Measurements from ENCODE around the gene MMRN2.
A peak's percentile ranks its signal among the peaks of the same experiment; 100 is the strongest.

The MMRN2 gene

GRCh38 chr10:86960863-86961434 is 3.5 kb upstream of the MMRN2 start:
- H3K4ac ChIP-seq (ENCODE audit: low read depth, low read length): no peak overlapping the region
- H4K8ac ChIP-seq (ENCODE audit: low read depth, low read length): no peak overlapping the region
- no peaks in the 10 kb centered on the region for H3K79me2 ChIP-seq (ENCODE audit: control insufficient read depth, insufficient read depth, low read length)
- no peak overlapping the region for H3K18ac ChIP-seq (ENCODE audit: low read length)
- no peak overlapping the region for H3K4me3 ChIP-seq (ENCODE audit: low read length)
- H3K4me1 ChIP-seq (ENCODE audit: control insufficient read depth, low read depth, low read length): peaks cover 15% of the 10 kb centered on the region
- no peak overlapping the region for H2BK120ac ChIP-seq (ENCODE audit: low read depth, low read length)
- no CpG with 5 or more reads among the region's 9 CpGs for WGBS (ENCODE audit: extremely low coverage, insufficient coverage, low lambda C conversion rate)
- peak overlapping the region; percentile 84 for H3K56ac ChIP-seq (ENCODE audit: low read length)
- H3K9ac ChIP-seq (ENCODE audit: low read length): peak overlapping the region; percentile 42
- H3K27me3 ChIP-seq (ENCODE audit: insufficient read depth, low read length, poor library complexity): no peaks in the 10 kb centered on the region
- no peak overlapping the region for H4K5ac ChIP-seq (ENCODE audit: low read length)
- no peak overlapping the region for H3K23ac ChIP-seq (ENCODE audit: low read length)
- no peak overlapping the region for H3K4me2 ChIP-seq (ENCODE audit: low read length)
- H2BK15ac ChIP-seq (replicated peaks; ENCODE audit: low read depth): no peak overlapping the region
- DNase-seq: no peak
- no peaks in the 10 kb centered on the region for H3K79me1 ChIP-seq (ENCODE audit: low read length)
- peak overlapping the region; percentile 100 for H2AK5ac ChIP-seq (ENCODE audit: low read length)
- H3K36me3 ChIP-seq (ENCODE audit: control insufficient read depth, insufficient read depth, low read length): no peaks in the 10 kb centered on the region
- H2BK5ac ChIP-seq (ENCODE audit: low read length): no peak overlapping the region
- H3K27ac ChIP-seq (ENCODE audit: low read depth, low read length): no peak overlapping the region

GRCh38 chr10:86960003-86960862 is 2.8 kb upstream of the MMRN2 start:
- no peaks in the 10 kb centered on the region for H3K36me3 ChIP-seq (ENCODE audit: control insufficient read depth, insufficient read depth, low read length)
- peaks cover 22% of the 10 kb centered on the region for H3K4me1 ChIP-seq (ENCODE audit: control insufficient read depth, low read depth, low read length)
- H3K23ac ChIP-seq (ENCODE audit: low read length): peak overlapping the region; percentile 34
- no peak overlapping the region for H2BK15ac ChIP-seq (replicated peaks; ENCODE audit: low read depth)
- peak overlapping the region; percentile 4 for H3K18ac ChIP-seq (ENCODE audit: low read length)
- H4K5ac ChIP-seq (ENCODE audit: low read length): no peak overlapping the region
- H3K4me2 ChIP-seq (ENCODE audit: low read length): no peak overlapping the region
- WGBS (ENCODE audit: extremely low coverage, insufficient coverage, low lambda C conversion rate): no CpG with 5 or more reads among the region's 37 CpGs
- H3K56ac ChIP-seq (ENCODE audit: low read length): peak overlapping the region; percentile 84
- no peak overlapping the region for H3K4me3 ChIP-seq (ENCODE audit: low read length)
- no peaks in the 10 kb centered on the region for H3K79me2 ChIP-seq (ENCODE audit: control insufficient read depth, insufficient read depth, low read length)
- DNase-seq: peak; percentile 87
- no peak overlapping the region for H3K4ac ChIP-seq (ENCODE audit: low read depth, low read length)
- H2BK120ac ChIP-seq (ENCODE audit: low read depth, low read length): peak overlapping the region; percentile 1
- H2AK5ac ChIP-seq (ENCODE audit: low read length): peak overlapping the region; percentile 100
- peak overlapping the region; percentile 42 for H3K9ac ChIP-seq (ENCODE audit: low read length)
- no peaks in the 10 kb centered on the region for H3K27me3 ChIP-seq (ENCODE audit: insufficient read depth, low read length, poor library complexity)
- H3K27ac ChIP-seq (ENCODE audit: low read depth, low read length): no peak overlapping the region
- peak overlapping the region; percentile 78 for H2BK5ac ChIP-seq (ENCODE audit: low read length)
- no peak overlapping the region for H4K8ac ChIP-seq (ENCODE audit: low read depth, low read length)
- H3K79me1 ChIP-seq (ENCODE audit: low read length): no peaks in the 10 kb centered on the region

GRCh38 chr10:86959737-86960002 is 2.3 kb upstream of the MMRN2 start:
- Histone ChIP-seq H3K4me2 (ENCODE audit: low read length) (no peak overlapping the region), H3K18ac (ENCODE audit: low read length) (peak overlapping the region; percentile 4), H2AK5ac (ENCODE audit: low read length) (peak overlapping the region; percentile 64), H3K27ac (ENCODE audit: low read depth, low read length) (no peak overlapping the region), H3K4me1 (ENCODE audit: control insufficient read depth, low read depth, low read length) (peaks cover 27% of the 10 kb centered on the region), H2BK5ac (ENCODE audit: low read length) (peak overlapping the region; percentile 78), H3K4me3 (ENCODE audit: low read length) (no peak overlapping the region), H3K79me2 (ENCODE audit: control insufficient read depth, insufficient read depth, low read length) (no peaks in the 10 kb centered on the region), H2BK15ac (replicated peaks; ENCODE audit: low read depth) (no peak overlapping the region), H3K23ac (ENCODE audit: low read length) (peak overlapping the region; percentile 34), H4K5ac (ENCODE audit: low read length) (no peak overlapping the region), H2BK120ac (ENCODE audit: low read depth, low read length) (peak overlapping the region; percentile 1), H3K56ac (ENCODE audit: low read length) (peak overlapping the region; percentile 83), H3K9ac (ENCODE audit: low read length) (peak overlapping the region; percentile 0), H3K79me1 (ENCODE audit: low read length) (no peaks in the 10 kb centered on the region), H3K36me3 (ENCODE audit: control insufficient read depth, insufficient read depth, low read length) (no peaks in the 10 kb centered on the region), H3K27me3 (ENCODE audit: insufficient read depth, low read length, poor library complexity) (no peaks in the 10 kb centered on the region), H4K8ac (ENCODE audit: low read depth, low read length) (no peak overlapping the region), H3K4ac (ENCODE audit: low read depth, low read length) (peak overlapping the region; percentile 18)
- no CpG with 5 or more reads among the region's 2 CpGs for whole genome bisulfite sequencing (ENCODE audit: extremely low coverage, insufficient coverage, low lambda C conversion rate)
- no peak for DNase-seq

GRCh38 chr10:86958901-86959736 is 1.7 kb upstream of the MMRN2 start:
- peak overlapping the region; percentile 4 for H3K18ac ChIP-seq (ENCODE audit: low read length)
- DNase-seq: peak; percentile 79
- peaks cover 27% of the 10 kb centered on the region for H3K4me1 ChIP-seq (ENCODE audit: control insufficient read depth, low read depth, low read length)
- H2AK5ac ChIP-seq (ENCODE audit: low read length): peak overlapping the region; percentile 64
- no peak overlapping the region for H3K4me2 ChIP-seq (ENCODE audit: low read length)
- WGBS (ENCODE audit: extremely low coverage, insufficient coverage, low lambda C conversion rate): no CpG with 5 or more reads among the region's 16 CpGs
- peak overlapping the region; percentile 40 for H3K4ac ChIP-seq (ENCODE audit: low read depth, low read length)
- peak overlapping the region; percentile 83 for H3K56ac ChIP-seq (ENCODE audit: low read length)
- H4K5ac ChIP-seq (ENCODE audit: low read length): no peak overlapping the region
- H2BK5ac ChIP-seq (ENCODE audit: low read length): peak overlapping the region; percentile 69
- H3K9ac ChIP-seq (ENCODE audit: low read length): no peak overlapping the region
- peak overlapping the region; percentile 1 for H2BK120ac ChIP-seq (ENCODE audit: low read depth, low read length)
- no peak overlapping the region for H2BK15ac ChIP-seq (replicated peaks; ENCODE audit: low read depth)
- no peak overlapping the region for H3K27ac ChIP-seq (ENCODE audit: low read depth, low read length)
- H3K27me3 ChIP-seq (ENCODE audit: insufficient read depth, low read length, poor library complexity): no peaks in the 10 kb centered on the region
- H3K79me1 ChIP-seq (ENCODE audit: low read length): no peaks in the 10 kb centered on the region
- no peak overlapping the region for H3K23ac ChIP-seq (ENCODE audit: low read length)
- H3K4me3 ChIP-seq (ENCODE audit: low read length): no peak overlapping the region
- H3K79me2 ChIP-seq (ENCODE audit: control insufficient read depth, insufficient read depth, low read length): no peaks in the 10 kb centered on the region
- no peaks in the 10 kb centered on the region for H3K36me3 ChIP-seq (ENCODE audit: control insufficient read depth, insufficient read depth, low read length)
- no peak overlapping the region for H4K8ac ChIP-seq (ENCODE audit: low read depth, low read length)

GRCh38 chr10:86958116-86958900 is 893 bp upstream of the MMRN2 start, which contains the start of gene SNCG:
Gene SNCG, plus strand, starts transcription at chr10:86958599. Its CDS starts 99 bp downstream, at chr10:86958698.
- Histone ChIP-seq H2BK5ac (ENCODE audit: low read length) (peak within 1 kb of the TSS; percentile 69), H2AK5ac (ENCODE audit: low read length) (peak within 1 kb of the TSS; percentile 83), H3K27me3 (ENCODE audit: insufficient read depth, low read length, poor library complexity) (no peaks in the 10 kb centered on the region), H2BK120ac (ENCODE audit: low read depth, low read length) (peak within 1 kb of the TSS; percentile 1), H3K4me2 (ENCODE audit: low read length) (no peak within 1 kb of the TSS), H2BK15ac (replicated peaks; ENCODE audit: low read depth) (no peak within 1 kb of the TSS), H3K9ac (ENCODE audit: low read length) (no peak within 1 kb of the TSS), H3K36me3 (ENCODE audit: control insufficient read depth, insufficient read depth, low read length) (no peaks in the 10 kb centered on the region), H4K8ac (ENCODE audit: low read depth, low read length) (no peak within 1 kb of the TSS), H3K4me3 (ENCODE audit: low read length) (no peak within 1 kb of the TSS), H3K4ac (ENCODE audit: low read depth, low read length) (peak within 1 kb of the TSS; percentile 40), H4K5ac (ENCODE audit: low read length) (no peak within 1 kb of the TSS), H3K56ac (ENCODE audit: low read length) (peak within 1 kb of the TSS; percentile 83), H3K4me1 (ENCODE audit: control insufficient read depth, low read depth, low read length) (peaks cover 35% of the 10 kb centered on the region), H3K18ac (ENCODE audit: low read length) (peak within 1 kb of the TSS; percentile 6), H3K23ac (ENCODE audit: low read length) (no peak within 1 kb of the TSS), H3K79me1 (ENCODE audit: low read length) (no peaks in the 10 kb centered on the region), H3K79me2 (ENCODE audit: control insufficient read depth, insufficient read depth, low read length) (no peaks in the 10 kb centered on the region), H3K27ac (ENCODE audit: low read depth, low read length) (no peak within 1 kb of the TSS)
- no CpG with 5 or more reads among the region's 22 CpGs for WGBS (ENCODE audit: extremely low coverage, insufficient coverage, low lambda C conversion rate)
- DNase-seq: no peak
